Endodermal cell (in vitro differentiated cells): Measurements from ENCODE around the gene LAMB4. TPM values are rescaled to one million over a fixed set of nuclear protein-coding genes. Genes with fewer than 3 reads are reported as not detected.

ENCODE experiments used
- DNase-seq: peaks from one replicate; pipeline ENCODE4 v3.0.0-alpha.2; 2017
- H3K27ac ChIP-seq: 2 replicates; pipeline ENCODE4 v1.5.1; 2013; ENCODE audit warnings: mild to moderate bottlenecking, low read depth, low read length, moderate library complexity
- H3K27me3 ChIP-seq: 2 replicates; pipeline ENCODE4 v1.6.1; 2013; ENCODE audit warnings: mild to moderate bottlenecking, low read length, moderate library complexity; ENCODE audit not compliant: insufficient read depth, control insufficient read depth, poor library complexity, severe bottlenecking
- H3K36me3 ChIP-seq: 2 replicates; pipeline ENCODE4 v1.7.0; 2013; ENCODE audit warnings: mild to moderate bottlenecking, low read length, moderate library complexity; ENCODE audit not compliant: control insufficient read depth, insufficient read depth
- H3K4me1 ChIP-seq: one replicate; pipeline ENCODE4 v1.7.0; 2013; ENCODE audit warnings: low read length; ENCODE audit not compliant: control insufficient read depth, insufficient read depth
- H3K4me3 ChIP-seq: 2 replicates; pipeline ENCODE4 v1.5.1; 2013; ENCODE audit warnings: mild to moderate bottlenecking, low read length, moderate library complexity
- H3K9ac ChIP-seq: 2 replicates; pipeline ENCODE4 v1.6.1; 2013; ENCODE audit warnings: mild to moderate bottlenecking, low read length, moderate library complexity; ENCODE audit not compliant: poor library complexity, severe bottlenecking; ENCODE audit errors: extremely low read depth
- H3K9me3 ChIP-seq: 2 replicates; pipeline ENCODE4 v1.6.1; 2013; ENCODE audit warnings: mild to moderate bottlenecking, low read length, moderate library complexity; ENCODE audit not compliant: control insufficient read depth
- H3K27ac Mint-ChIP-seq: 2 replicates; pipeline ENCODE4 v1.8.0; 2020; ENCODE audit warnings: mixed read lengths
- H3K27me3 Mint-ChIP-seq: 2 replicates; pipeline ENCODE4 v1.8.0; 2021; ENCODE audit warnings: mild to moderate bottlenecking, mixed read lengths; ENCODE audit not compliant: insufficient read depth
- H3K36me3 Mint-ChIP-seq: 2 replicates; pipeline ENCODE4 v1.8.0; 2020; ENCODE audit warnings: low read depth, mixed read lengths
- H3K4me1 Mint-ChIP-seq: 2 replicates; pipeline ENCODE4 v1.8.0; 2020; ENCODE audit warnings: mixed read lengths
- H3K4me3 Mint-ChIP-seq: 2 replicates; pipeline ENCODE4 v1.8.0; 2020; ENCODE audit warnings: mild to moderate bottlenecking, moderate library complexity, mixed read lengths
- H3K9me3 Mint-ChIP-seq: 2 replicates; pipeline ENCODE4 v1.8.0; 2020; ENCODE audit warnings: mild to moderate bottlenecking, mixed read lengths
- WGBS, 2 experiments: methylation state at CpG; one replicate each; pipeline versions ENCODE4 v1.1.5 to v1.1.7; 2013; ENCODE audit warnings: missing lambda C conversion rate in 2 of 2, mixed read lengths in 1 of 2; ENCODE audit not compliant: insufficient coverage in 1 of 2, insufficient read length in 1 of 2; 5-methylcytosine and 5-hydroxymethylcytosine counted together
- total RNA-seq, 2 donors: library from RNA; stranded (reverse); fragmentation: NEBNext Ultra II Directional in 1 of 2; extraction: Animal tissue kit (Norgen Biotek cat#: 25700) in 1 of 2; gene quantifications; 2 replicates in 1 of 2; 3 replicates in 1 of 2; pipeline ENCODE4 v1.2.1, GENCODE V29; 2021
- TF ChIP-seq, protein P1 (sequence below): fragments of 200-600 bp; sonication (generic); conservative IDR thresholded peaks from 2 replicates; pipeline ENCODE4 v1.5.0; 2021; ENCODE audit warnings: antibody characterized with exemption, mild to moderate bottlenecking

LAMB4 gene
- total RNA-seq, 2 donors from 2014 or later = not detected

DNA sequence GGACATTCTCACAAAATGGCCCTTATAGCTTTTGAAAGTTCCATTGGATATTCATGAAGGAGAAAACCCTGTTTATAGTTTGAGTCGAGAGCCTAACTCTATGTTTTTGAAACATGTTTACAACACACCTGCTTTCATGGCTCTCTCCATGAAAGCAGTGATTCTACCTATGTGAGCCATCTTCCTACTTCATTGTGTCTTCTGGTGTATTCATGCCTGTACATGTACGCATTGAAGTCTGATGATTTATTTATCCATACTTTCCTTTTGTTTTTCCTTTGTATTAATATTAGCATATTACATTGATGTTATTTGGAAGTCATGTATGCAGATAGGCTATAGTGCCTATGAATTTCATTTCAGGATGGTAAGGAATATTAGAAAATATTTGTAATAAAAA, 58.0 kb downstream of the LAMB4 start:
- Histone ChIP-seq H3K9ac (no peak overlapping the region), H3K9me3 (no peaks in the 10 kb centered on the region), H3K27ac (no peak overlapping the region), H3K4me1 (no peaks in the 10 kb centered on the region), H3K27me3 (no peaks in the 10 kb centered on the region), H3K36me3 (no peaks in the 10 kb centered on the region), H3K4me3 (no peak overlapping the region)
- no peaks in the 10 kb centered on the region for H3K36me3 Mint-ChIP-seq
- no peak overlapping the region for H3K4me3 Mint-ChIP-seq
- peaks cover 2% of the 10 kb centered on the region for H3K4me1 Mint-ChIP-seq
- H3K9me3 Mint-ChIP-seq = no peaks in the 10 kb centered on the region
- WGBS, 2 experiments = 93 to 100% methylated on average over 1 to 2 of the region's 2 CpGs
- no peak overlapping the region for H3K27ac Mint-ChIP-seq
- DNase-seq = no peak
- TF ChIP-seq, protein P1, sequence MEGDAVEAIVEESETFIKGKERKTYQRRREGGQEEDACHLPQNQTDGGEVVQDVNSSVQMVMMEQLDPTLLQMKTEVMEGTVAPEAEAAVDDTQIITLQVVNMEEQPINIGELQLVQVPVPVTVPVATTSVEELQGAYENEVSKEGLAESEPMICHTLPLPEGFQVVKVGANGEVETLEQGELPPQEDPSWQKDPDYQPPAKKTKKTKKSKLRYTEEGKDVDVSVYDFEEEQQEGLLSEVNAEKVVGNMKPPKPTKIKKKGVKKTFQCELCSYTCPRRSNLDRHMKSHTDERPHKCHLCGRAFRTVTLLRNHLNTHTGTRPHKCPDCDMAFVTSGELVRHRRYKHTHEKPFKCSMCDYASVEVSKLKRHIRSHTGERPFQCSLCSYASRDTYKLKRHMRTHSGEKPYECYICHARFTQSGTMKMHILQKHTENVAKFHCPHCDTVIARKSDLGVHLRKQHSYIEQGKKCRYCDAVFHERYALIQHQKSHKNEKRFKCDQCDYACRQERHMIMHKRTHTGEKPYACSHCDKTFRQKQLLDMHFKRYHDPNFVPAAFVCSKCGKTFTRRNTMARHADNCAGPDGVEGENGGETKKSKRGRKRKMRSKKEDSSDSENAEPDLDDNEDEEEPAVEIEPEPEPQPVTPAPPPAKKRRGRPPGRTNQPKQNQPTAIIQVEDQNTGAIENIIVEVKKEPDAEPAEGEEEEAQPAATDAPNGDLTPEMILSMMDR = no peak
- H3K27me3 Mint-ChIP-seq = no peaks in the 10 kb centered on the region

- WGBS, 2 experiments = 92% methylated on average over 1 of the region's 1 CpG; no CpG with 5 or more reads in 1 of the 2 experiments
- Histone ChIP-seq H3K36me3 (no peaks in the 10 kb centered on the region), H3K27ac (no peak overlapping the region), H3K4me3 (no peak overlapping the region), H3K9me3 (no peaks in the 10 kb centered on the region), H3K4me1 (no peaks in the 10 kb centered on the region), H3K9ac (no peak overlapping the region), H3K27me3 (no peaks in the 10 kb centered on the region)
- Mint-ChIP-seq H3K4me1 (peaks cover 2% of the 10 kb centered on the region), H3K9me3 (no peaks in the 10 kb centered on the region), H3K27me3 (no peaks in the 10 kb centered on the region), H3K27ac (no peak overlapping the region), H3K4me3 (no peak overlapping the region), H3K36me3 (no peaks in the 10 kb centered on the region)
- TF ChIP-seq, protein P1 = no peak
- DNase-seq = no peak
These were observed 58.6 kb downstream of the LAMB4 start for GRCh38 chr7:108071551-108071950.

- Histone ChIP-seq H3K27me3 (no peaks in the 10 kb centered on the region), H3K9me3 (no peaks in the 10 kb centered on the region), H3K36me3 (no peaks in the 10 kb centered on the region), H3K9ac (no peak overlapping the region), H3K27ac (no peak overlapping the region), H3K4me3 (no peak overlapping the region), H3K4me1 (no peaks in the 10 kb centered on the region)
- Mint-ChIP-seq H3K4me1 (peaks cover 4% of the 10 kb centered on the region), H3K27ac (no peak overlapping the region), H3K4me3 (no peak overlapping the region), H3K9me3 (no peaks in the 10 kb centered on the region), H3K27me3 (no peaks in the 10 kb centered on the region), H3K36me3 (no peaks in the 10 kb centered on the region)
- 97% methylated on average over 1 of the region's 2 CpGs; no CpG with 5 or more reads in 1 of the 2 experiments for WGBS, 2 experiments
- DNase-seq = no peak
- TF ChIP-seq, protein P1 = no peak
These were observed 60.5 kb downstream of the LAMB4 start for GRCh38 chr7:108069646-108070045.
